22Rv1 (cell line): ENCODE measurements around the gene IPO8.

Experiments
- ZFX ChIP-seq: fragments of 450-650 bp; IDR thresholded peaks from 2 replicates; pipeline ENCODE4 v1.6.1; 2017; ENCODE audit warnings: antibody characterized with exemption, borderline replicate concordance
- TF ChIP-seq, protein P1 (sequence below): fragments of 450-650 bp; IDR thresholded peaks from 2 replicates; pipeline ENCODE4 v1.5.1; 2017; ENCODE audit warnings: mild to moderate bottlenecking

DNA sequence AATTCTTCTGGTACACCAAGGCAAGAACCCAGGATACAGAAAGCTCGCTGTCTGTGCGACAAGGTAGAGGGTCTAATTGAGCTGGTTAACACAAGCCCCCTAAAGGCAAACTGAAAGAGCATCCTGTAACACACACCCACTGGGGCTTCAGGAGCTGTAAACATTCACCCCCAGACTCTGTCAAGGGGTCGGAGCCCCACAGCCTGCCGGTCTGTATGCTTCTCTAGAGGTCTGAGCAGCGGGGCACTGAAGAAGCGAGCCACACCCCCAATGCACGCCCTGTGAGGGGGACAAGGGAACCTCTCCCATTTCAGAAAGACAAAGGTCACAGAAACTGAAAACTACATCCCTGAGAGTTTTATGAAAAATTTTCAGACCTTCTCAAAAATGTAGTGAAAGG lies 1.3 kb upstream of the IPO8 start:
- TF ChIP-seq, protein P1, sequence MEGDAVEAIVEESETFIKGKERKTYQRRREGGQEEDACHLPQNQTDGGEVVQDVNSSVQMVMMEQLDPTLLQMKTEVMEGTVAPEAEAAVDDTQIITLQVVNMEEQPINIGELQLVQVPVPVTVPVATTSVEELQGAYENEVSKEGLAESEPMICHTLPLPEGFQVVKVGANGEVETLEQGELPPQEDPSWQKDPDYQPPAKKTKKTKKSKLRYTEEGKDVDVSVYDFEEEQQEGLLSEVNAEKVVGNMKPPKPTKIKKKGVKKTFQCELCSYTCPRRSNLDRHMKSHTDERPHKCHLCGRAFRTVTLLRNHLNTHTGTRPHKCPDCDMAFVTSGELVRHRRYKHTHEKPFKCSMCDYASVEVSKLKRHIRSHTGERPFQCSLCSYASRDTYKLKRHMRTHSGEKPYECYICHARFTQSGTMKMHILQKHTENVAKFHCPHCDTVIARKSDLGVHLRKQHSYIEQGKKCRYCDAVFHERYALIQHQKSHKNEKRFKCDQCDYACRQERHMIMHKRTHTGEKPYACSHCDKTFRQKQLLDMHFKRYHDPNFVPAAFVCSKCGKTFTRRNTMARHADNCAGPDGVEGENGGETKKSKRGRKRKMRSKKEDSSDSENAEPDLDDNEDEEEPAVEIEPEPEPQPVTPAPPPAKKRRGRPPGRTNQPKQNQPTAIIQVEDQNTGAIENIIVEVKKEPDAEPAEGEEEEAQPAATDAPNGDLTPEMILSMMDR = no peak
- no peak for TF ChIP-seq ZFX
